Measurements from ENCODE around the gene TMEM116. TPM values are rescaled to one million over a fixed set of nuclear protein-coding genes. Genes with fewer than 3 reads are reported as not detected.

The TMEM116 gene
- total and polyA plus RNA-seq, 5 experiments from 2014 or later: 12.0 to 30.9 (median 15.6) TPM

GRCh38 chr12:111881716-111882115 is 131.2 kb downstream of the TMEM116 start:
- Mint-ChIP-seq H3K4me3 (no peak overlapping the region), H3K27ac (peak overlapping the region in 2 of 10 donors; percentile 22 to 24), H3K4me1 (peaks cover 0 to 1% (median under 1%) of the 10 kb centered on the region in 4 donors), H3K9me3 (no peaks in the 10 kb centered on the region), H3K27me3 (no peaks in the 10 kb centered on the region), H3K36me3 (peaks cover 0 to 90% (median 20%) of the 10 kb centered on the region in 3 donors)
- ATAC-seq (no peak), DNase-seq (no peak)
- POLR2A ChIA-PET: no interaction called here

Small RNAs within 50 kb of the gene (microRNA-seq; reads per million reads assigned to microRNA genes)
- not detected for gene MIR3657 (ENCODE audit: borderline microRNAs expressed)

Other genes starting within 250 kb of the TMEM116 start
- gene ALDH2, start 246.2 kb downstream of the TMEM116 start, total RNA-seq: 1 to 10 TPM; 3.1 to 3.9 TPM
- gene ALDH2, start 246.2 kb downstream of the TMEM116 start, polyA plus RNA-seq: 1 to 10 TPM in 1 of 3 donors, under 1 TPM in 2; 0.73 to 1.3 (median 0.85) TPM
- gene MAPKAPK5, start 170.9 kb downstream of the TMEM116 start, total RNA-seq: 10 to 100 TPM; 76.4 to 80.6 TPM
- 10 to 100 TPM; 25.8 to 54.2 (median 33.5) TPM for gene MAPKAPK5, start 170.9 kb downstream of the TMEM116 start, polyA plus RNA-seq
- gene ERP29, start 261 bp upstream of the TMEM116 start, total RNA-seq: 100 to 1,000 TPM; 161 to 162 TPM
- gene ERP29, start 261 bp upstream of the TMEM116 start, polyA plus RNA-seq: 100 to 1,000 TPM; 181 to 199 (median 190) TPM
- gene NAA25, start 95.6 kb upstream of the TMEM116 start, total RNA-seq: 10 to 100 TPM; 37.3 to 44.0 TPM
- 10 to 100 TPM in 1 of 3 donors, 1 to 10 TPM in 2; 8.7 to 17.3 (median 8.9) TPM for gene NAA25, start 95.6 kb upstream of the TMEM116 start, polyA plus RNA-seq
- gene TRAFD1, start 112.4 kb upstream of the TMEM116 start, total RNA-seq: 10 to 100 TPM; 36.1 to 38.4 TPM
- gene TRAFD1, start 112.4 kb upstream of the TMEM116 start, polyA plus RNA-seq: 10 to 100 TPM; 32.5 to 57.6 (median 55.9) TPM